CD1c-positive myeloid dendritic cell (primary cell): ENCODE data around the gene LEAP2.

Source experiments
- DNase-seq: peaks from one replicate; pipeline ENCODE4 v3.0.0-alpha.2; 2016; ENCODE audit errors: extremely low spot score

Gene LEAP2, protein sequence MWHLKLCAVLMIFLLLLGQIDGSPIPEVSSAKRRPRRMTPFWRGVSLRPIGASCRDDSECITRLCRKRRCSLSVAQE

DNA sequence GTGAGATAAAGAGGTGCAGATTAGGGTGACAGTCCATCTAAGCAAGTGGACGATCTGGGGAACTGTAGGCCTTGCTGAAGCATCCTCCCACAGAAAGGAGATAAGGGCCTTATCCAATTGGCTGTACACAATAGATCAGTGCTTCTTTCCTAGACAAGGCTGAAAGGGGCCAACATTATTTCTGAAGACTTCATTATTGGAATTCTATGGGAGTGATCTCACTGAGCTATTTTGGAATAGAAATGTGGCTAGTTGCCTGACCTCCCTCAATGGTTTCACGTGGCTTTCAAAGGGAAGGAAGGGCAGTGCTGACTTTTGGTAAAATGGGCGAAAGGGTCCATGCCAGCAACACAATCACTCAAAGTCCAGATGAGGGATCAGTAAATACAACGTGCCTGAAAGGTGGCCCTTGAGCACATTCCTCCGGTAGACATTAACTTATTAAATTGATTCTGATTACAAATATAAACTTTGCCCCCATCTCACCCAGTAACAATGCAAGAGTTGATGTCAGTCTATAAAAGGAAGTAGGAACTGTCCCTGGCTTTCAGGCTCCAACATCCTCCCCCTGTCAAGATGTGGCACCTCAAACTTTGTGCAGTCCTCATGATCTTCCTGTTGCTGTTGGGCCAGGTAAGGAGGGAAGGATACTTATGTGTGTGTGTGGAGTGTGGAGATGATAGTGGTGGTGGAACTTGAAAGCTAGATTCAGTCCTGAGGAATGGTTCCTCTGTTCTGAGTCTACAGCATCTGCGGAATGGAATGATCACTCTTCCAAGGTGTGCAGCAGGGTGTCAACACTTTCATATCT lies at the start of gene LEAP2:
Gene LEAP2 (plus strand): TSS at position 550 of the 811 bp plus-strand sequence. CDS start 27 bp downstream, at position 577.
- DNase-seq: no peak

DNA sequence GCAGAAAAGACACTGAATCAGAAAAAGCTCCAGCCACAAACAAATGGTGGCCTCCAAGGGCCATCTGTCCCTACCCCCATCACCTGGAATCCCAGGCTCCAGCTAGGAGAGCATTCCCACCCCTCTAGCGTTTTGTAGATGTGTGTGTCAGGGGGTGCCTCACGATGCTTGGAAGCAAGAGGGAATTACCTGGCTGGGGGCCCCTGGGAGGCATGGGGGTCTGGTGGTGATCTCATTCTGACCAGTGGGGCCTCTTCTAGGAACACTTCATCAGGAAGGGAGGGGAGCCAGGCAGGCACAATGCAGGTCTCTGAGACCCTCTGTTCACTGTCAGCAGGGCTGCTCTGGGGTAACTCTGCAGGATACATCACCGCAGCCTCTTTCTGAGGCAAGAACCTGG lies 49.0 kb upstream of the LEAP2 start:
- no peak for DNase-seq

DNA sequence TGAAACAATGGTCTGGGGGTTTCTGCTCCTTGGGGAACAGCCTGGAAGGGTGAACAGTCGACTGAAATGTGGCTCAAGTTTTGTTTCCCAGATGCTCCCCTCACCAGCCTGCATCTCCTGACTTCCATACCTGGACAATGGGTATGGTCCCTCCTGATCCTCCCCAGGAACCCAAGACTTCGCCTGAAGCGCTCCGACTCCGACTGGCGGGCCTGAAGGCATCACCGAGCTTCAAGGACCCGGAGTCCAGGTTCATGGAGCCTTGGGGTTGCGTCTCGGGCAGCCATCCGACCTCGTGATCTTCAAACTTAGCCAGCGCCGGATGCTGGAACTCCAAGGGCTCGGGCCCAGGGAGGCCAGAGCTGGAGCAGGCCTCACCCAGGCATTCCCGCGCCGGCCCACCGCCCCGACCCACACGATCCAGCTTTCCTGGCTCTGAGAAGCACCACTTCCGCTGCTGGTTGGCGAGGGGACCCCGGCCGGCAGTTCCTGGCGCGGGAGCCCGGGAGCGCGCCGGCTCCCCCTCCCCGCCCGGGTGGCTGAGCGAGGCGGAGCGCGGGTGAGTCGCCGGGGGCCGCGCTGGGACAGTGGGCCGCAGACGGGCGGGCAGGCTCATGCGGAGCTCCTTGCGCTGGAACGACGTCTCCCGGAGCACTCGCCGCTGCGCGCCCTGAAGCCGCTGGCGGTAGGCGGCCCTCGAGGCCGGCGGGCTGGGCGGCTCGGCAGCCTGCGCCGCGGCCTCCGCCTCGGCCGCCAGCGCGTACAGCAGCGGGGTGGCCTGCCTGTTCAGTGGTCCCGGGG lies 48.2 kb upstream of the LEAP2 start:
- no peak for DNase-seq

DNA sequence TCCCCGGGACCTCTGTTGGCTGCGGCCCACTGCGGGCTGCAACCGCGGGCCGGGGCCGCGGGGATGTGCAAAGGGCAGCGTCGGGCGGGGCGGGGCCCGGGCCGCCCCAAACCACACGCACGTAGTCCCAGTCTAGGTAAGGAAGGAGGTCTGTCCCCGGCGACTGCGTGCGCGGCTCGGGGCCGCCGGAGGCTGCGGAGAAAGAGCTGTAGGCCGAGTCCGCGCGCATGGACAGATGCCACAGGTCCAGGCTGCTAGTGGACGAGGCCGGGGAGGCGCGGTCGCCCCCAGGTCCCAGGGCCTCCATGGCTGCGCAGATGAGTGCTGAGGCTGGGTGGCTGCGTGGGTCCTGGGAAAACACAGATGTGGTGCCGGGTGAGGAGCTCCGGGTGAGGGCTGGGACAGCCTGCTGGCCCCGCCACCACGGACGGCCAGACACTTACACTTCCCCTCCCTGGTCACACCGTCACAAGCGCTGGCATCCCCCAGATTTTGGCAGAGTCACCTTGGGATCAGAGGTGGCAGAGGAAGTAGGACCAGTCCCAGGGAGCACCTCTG lies 47.6 kb upstream of the LEAP2 start:
- DNase-seq: no peak

DNA sequence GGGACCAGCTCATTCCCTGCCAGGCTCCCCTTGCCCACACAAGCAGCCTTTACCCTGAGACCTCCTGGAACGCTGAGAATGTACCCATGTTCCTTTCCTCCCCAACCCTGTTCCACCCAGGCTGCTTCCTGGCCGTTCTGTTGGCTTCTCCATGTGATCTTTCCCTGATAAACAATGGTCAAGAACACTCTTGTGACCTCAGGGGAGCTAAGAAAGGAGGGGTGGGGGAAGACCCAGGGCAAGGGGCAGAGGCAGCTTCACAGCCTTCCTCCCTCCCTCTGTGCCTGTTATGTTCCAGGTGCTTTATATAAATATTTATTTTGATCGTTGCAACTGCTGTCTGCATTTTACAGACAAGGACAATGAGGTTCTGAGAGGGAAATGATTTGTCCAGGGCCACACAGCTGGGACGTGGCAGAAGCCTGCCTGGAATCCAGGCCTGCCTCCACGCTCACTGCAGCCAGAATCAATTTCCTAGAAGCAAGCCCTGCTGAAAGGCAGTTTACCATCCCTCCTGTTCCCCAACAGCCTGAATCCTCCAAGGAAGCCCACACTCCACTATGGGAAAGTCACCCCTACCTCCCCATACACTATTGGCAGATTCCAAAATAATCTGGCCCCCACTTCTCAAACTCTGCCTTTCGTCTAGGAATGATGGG lies 46.9 kb upstream of the LEAP2 start:
- DNase-seq: no peak

DNA sequence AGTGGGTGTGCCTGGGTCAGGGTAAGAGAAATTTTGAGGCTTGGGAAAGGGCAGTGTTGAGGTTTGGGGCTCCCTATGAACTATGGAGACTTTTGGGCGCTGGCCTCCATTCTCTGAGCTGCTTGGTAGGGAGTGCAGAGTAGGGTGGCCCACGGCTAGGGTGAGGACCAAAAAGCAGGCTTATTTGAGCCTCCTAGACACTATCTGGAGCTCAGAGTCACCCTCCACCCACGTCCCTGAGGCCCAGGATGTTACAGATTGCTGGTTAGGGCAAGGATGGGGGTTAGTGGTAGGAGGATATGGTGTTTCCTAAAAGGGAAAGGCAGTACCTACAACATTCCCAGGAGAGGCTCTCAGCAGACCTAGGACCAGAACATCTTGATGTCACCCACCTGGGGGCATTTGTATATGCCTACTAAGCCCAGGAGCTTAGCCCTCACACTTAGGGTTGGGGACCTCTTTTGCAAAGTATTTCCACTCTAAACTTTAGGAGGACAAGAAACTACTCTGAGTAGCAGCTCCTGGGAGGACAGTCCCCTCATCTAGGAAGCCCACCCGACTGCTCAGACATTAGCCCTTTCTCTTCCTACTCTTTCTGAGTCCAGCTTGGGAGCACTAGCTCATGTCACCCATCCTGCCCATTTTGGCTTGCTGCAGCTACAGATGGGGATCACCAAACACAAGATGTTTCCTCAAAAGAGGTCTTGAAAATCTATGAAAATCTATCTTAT lies 45.4 kb upstream of the LEAP2 start:
- DNase-seq: no peak

DNA sequence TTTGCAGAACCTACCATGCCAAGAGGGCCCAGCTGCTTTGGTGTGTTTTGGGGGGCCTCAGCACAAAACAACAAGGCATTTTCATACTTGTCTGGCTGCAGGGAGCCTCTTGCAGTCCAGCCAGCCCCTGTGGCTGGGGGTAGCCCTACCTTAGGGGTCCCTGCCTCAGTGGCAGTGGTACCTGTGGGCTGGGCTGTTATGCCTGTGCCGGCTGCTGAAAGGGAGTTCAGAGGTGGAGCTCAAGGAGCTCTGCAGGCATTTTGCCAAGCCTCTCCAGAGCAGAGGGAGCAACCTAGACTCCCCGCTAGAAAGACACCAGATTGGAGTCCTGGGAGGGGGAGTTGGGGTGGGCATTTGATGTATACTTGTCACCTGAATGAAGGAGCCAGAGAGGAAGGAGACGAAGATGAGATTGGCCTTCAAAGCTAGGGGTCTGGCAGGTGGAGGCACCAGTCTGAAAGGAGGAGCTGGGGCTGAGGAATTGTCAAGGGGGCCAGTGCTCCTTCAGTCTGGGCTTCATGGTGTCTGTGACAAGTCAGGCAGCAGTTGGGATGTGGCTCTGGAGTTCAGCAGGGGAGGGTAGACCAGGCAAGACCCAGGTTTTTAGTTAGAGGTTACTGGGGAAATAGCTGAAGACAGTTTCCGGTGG lies 44.5 kb upstream of the LEAP2 start:
- DNase-seq: no peak

DNA sequence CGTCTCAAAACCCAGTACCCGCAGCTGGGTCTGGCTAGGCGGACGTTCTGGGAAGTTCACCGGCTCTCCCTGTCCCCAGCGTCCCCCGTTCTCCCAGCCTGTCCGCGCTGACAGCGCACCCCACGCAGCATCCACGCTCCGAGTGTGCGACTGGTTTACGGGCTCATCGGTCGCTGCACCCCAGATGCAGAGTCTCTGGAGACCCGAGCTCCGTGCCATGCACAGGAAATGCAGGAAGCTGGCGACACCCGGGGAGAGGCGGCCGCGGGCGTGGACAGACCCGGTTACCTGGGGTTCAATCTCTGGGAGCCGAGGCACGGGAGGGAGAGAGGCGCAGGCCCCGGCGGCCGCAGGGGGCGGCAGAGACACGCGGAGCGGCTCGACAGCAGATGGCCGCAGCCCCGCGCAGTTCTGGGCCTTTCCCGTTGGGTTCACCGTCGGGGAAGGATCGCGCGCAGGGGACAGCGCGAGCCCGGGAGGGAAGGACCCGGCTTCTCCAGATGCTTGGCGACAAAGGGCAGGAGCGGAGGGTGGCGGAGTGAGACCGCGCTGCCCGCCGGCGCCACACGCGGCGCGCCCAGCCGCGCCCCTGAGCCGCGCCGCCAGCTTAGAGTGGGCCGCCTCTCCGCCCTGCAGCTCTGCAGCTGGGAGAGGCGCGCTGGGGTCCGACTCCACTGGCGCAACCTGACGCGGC lies 43.6 kb upstream of the LEAP2 start:
- peak; percentile 75 for DNase-seq

DNA sequence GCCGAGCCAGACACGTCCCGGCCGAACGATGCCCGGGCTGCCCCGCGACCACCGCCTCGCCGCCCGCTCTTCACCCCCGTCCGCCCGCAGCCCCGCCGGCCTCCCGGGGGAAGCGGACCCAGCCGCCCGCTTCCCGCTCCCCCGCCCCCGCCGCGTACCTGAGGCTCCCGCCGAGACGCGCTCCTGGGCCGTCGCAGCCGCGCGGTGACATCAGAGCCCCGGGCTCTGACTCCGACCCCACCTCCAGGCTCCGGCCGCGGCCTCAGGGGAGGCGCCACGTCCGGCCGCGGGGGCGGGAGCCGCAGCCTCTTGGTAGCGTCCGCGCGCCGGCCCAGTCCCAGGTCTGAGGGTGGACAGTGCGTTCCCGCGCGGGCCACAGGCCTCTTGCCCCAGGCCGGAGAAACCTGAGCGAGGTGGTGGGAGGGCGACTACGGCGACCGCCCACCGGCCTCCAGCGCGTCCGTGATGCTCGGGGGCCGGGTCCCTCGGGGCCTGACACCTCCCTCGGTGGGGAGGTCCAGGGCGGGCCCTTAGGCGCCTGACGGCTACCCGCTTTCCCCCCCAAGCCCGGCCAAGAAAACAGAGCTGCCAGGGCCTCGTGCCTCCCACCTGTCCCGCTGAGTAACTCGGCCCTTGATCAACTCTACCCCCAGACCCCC lies 42.9 kb upstream of the LEAP2 start, which contains the start of gene SHROOM1:
Gene SHROOM1 (minus strand): TSS at position 212 of the 659 bp plus-strand sequence. CDS start 4,507 bp downstream, outside the sequence.
- peak; percentile 75 for DNase-seq

DNA sequence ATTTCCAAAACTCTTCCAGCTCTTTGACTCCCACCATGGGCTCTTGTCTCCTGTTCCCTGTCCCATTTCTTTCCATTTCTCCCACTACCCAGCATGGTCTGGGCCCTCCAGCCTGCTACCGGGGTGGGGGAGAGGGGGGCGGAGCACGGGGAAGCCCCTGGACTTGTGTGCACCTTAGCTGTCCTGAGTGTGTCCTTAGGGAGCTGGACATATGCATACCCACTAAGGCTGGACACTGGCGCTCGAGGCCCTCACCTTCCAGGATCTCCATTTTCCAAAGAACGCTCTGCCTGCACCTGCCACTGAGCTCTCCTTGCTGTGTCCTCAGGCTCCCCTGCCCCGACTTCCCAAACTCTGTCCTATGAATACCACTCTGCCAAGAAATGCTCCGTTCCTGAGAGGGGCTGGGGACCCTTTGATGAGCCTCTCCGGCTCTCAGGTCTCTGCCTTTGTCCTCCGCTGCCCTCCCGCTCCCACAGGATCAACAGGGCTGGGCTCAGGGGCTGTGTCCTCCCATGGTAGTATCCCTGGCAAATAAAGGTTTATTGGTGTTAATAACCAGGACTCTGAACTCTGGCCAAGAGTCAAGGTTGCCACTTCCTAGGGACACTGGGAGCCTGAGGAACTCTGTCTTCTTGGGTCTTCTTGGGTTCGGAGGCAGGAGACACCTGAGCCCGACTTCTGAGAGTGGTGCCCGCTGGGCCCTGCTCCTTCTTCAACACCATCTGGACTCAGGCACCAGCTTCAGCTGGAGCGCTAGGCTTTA lies 42.2 kb upstream of the LEAP2 start:
- DNase-seq: no peak

DNA sequence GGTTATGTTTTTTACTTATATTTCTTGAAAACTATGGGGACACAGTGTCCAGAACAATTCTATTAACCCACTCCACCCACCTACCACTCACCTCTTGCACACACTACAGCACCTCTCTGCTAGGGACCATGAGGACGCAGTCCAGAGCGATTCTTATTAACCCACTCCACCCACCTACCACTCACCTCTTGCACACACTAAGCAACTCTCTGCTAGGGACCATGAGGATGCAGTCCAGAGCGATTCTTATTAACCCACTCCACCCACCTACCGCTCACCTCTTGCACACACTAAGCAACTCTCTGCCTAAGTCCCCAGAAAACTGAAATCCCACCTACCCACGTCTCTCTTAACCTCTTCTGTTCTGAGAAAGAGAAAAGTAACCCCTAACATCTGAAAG lies 40.9 kb upstream of the LEAP2 start:
- no peak for DNase-seq

DNA sequence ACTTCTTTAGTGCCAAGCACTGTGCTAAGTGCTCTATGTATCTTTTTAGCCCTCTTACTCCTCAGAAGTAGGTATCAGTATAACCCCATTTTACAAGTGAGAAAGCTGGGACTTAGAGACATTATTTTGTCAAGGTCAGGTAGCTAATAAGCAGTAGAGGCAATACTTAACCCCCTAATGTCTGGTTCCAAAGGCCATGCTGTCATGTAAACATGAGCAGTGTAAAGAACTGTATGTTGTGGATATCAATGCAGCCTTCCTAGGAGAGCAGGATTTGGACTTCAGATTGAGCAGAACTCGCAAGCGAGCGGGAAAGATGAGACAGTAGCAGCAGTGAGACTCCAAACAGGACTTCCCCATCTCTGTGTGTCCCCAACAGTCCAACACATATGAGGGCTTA lies 39.4 kb upstream of the LEAP2 start:
- no peak for DNase-seq

DNA sequence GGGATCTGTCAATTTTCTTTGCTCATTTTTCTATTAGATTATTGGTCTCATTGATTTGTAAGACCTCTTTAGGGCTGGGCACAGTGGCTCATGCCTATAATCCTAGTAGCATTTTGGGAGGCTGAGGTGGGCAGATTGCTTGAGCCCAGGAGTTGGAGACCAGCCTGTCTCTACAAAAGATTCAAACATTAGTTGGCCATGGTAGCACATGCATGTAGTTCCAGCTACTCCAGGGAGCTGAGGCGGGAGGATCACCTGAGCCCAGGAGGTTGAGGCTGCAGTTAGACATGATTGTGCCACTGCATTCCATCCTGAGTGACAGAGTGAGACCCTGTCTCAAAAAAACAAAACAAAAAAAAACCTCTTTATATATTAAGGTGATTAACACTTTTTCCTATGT lies 36.6 kb upstream of the LEAP2 start:
- DNase-seq: no peak

DNA sequence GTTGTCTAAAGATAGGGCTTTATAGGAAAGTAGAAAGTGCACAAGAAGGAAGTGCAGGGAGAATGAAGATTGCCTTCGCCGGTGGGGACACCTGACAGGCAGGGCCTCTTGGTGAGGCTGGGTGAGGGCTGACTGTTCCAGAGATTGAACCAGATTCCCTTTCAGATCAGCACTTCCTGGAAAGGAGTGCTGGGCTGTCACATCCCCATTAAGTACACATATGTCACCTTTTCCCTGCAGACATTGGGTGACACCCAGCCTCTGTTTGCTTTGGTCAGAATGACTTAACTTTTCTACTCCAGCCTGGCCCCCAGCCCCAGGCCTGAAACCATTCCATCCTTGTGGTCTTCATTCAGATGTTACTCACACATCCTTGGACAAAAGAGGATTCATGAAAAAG lies 35.6 kb upstream of the LEAP2 start:
- DNase-seq: no peak

DNA sequence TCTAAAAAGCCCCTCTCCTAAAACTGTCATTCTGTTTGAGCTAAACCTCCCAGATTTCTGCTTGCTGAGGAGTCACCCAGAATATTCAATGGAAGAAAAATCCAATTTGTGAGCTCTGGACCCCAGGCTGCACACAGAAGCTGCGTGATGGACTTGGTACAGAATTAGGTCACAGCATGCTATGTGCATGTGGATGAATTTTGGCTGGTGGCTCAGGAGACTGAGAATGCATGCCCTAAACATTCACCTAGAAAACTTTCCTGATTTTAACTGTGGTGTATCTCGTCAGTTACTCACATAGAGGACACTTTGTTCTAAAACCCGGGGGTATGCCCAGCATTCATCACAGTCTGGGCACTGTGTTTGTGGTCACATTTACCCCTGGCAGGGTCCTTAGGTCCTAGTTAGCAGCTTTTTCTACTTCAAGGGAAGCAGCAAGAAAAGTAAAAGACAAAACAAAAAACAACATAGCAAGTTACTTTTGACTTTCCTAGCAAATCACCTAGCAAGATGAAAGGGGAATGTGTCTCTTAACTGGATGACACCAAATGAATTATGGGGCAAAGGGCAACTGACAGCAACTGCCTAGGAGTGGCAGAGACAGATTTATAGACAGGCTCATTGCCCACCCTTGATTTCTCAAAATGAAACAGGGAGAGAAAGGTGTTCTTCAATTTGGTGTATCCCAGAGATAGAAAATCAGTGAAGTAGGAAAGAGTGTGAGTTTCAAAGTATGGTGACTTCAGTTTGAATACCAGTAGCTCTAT lies 34.8 kb upstream of the LEAP2 start:
- DNase-seq: no peak

DNA sequence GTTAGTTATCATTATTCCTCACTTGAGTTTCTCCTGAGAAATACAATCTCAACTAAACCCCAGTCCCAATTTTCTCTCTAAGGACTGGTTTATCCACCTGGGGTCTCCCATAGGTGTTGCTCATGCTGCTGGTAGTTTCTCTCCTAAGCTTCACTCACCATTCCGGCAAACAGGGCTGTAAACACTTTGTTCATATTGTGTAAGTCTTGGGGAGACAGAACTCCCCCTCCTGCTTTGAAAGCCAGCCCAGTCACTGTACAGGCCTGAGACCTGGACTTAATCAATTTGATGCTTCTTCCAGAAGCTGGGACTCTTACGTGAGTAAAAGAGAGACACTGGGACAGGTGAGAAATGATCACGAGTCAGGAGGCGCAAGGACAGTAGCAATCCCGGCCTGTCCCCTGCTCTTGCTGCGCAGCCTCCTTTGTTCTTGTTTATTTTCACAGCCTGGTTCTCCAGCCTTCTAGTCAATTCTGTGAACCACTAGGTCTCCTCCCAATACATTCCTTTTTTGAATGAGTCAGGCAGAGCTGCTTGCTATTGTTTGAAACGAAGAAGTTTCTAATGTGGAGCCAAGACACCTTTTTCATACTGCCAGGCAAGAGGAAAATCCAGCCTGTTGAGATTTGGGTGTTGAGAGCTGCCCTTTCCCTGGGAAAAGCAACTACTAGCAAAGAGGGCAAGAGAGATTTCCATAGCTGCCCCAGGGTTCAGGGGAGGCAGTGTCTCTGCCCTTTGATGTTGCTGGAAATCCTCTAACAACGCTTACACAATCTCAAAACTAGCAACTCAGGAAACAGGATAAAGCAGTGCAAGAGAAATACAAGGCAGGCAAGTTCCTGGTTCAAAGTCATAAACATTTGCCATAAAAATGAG lies 33.8 kb upstream of the LEAP2 start:
- no peak for DNase-seq

DNA sequence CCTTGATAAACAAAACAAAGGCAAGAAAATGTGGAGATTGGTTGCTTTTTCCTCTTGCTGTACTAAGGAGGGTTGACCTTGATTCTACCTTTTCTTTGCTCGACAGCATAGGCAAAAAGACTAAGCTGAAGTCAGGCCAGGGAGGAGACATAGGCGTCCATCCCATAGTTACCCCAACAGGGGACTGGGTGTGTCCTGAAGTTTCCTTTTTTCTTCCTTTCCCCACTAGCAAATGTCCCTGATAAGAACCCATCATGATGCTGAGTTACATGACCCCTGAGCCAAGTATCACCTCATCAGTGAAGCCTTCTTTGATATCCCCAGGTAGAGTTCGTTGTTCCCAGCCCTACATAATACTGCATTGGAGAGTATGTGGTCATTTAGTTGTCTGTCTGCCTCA lies 33.2 kb upstream of the LEAP2 start:
- no peak for DNase-seq
